ENCODE data around the gene GDI1.
"Not testable (repeated sequence)": the region's sequence is repeated elsewhere in the genome, so short reads cannot be mapped to it uniquely, and the experiment has no call there.

Gene GDI1

DNA sequence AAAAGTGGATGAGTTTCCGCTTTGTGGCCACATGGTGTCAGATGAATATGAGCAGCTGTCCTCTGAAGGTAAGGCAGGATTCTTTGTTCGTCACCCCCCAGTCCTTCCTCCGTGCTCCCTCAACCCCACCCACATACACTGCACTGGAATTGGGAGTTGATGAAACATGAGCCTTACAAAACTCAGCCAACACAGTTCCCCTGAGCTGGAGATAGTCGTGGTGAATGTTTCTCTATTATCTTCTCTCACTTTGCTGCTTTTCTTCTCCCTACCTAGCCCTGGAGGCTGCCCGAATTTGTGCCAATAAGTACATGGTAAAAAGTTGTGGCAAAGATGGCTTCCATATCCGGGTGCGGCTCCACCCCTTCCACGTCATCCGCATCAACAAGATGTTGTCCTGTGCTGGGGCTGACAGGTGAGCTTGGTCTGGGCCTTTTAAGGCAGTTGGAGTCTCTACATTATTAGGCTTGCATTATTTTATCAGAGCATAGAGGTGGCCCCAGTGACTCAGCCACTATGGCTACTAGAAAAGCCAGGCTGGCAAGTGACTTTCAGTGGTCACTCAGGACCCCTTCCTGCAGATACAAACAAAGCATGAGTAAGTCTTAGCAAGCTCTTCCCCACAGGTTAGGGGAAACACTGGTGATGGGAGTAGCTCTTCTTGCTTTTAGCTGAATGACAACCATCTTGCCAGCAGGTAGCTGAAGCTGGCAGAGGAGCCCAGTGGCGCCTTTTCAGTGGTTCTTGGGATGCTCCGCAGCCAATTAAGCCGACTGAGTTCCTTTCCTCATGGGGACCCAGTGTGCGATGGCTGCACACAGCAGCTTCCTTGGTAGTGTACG lies 37.2 kb upstream of the GDI1 start:
- no peak for DNase-seq (ENCODE audit: low spot score)

DNA sequence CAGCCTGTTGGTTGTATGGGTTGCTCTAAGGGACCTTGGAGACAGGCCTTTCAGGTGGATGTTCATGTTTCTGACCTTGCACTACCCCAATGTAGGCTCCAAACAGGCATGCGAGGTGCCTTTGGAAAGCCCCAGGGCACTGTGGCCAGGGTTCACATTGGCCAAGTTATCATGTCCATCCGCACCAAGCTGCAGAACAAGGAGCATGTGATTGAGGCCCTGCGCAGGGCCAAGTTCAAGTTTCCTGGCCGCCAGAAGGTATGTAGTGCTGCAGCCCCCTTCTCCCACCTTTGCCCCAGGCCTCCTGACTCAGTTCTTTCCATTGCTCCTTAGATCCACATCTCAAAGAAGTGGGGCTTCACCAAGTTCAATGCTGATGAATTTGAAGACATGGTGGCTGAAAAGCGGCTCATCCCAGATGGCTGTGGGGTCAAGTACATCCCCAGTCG lies 36.6 kb upstream of the GDI1 start:
- DNase-seq (ENCODE audit: low spot score) = not testable (repeated sequence)

More for the DNA sequence above, 37.2 kb upstream of the GDI1 start:
- TF ChIP-seq, protein P1, sequence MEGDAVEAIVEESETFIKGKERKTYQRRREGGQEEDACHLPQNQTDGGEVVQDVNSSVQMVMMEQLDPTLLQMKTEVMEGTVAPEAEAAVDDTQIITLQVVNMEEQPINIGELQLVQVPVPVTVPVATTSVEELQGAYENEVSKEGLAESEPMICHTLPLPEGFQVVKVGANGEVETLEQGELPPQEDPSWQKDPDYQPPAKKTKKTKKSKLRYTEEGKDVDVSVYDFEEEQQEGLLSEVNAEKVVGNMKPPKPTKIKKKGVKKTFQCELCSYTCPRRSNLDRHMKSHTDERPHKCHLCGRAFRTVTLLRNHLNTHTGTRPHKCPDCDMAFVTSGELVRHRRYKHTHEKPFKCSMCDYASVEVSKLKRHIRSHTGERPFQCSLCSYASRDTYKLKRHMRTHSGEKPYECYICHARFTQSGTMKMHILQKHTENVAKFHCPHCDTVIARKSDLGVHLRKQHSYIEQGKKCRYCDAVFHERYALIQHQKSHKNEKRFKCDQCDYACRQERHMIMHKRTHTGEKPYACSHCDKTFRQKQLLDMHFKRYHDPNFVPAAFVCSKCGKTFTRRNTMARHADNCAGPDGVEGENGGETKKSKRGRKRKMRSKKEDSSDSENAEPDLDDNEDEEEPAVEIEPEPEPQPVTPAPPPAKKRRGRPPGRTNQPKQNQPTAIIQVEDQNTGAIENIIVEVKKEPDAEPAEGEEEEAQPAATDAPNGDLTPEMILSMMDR (IDR thresholded peaks at IDR 0.05; ENCODE audit: extremely low read depth, missing control alignments) = no peak

DNA sequence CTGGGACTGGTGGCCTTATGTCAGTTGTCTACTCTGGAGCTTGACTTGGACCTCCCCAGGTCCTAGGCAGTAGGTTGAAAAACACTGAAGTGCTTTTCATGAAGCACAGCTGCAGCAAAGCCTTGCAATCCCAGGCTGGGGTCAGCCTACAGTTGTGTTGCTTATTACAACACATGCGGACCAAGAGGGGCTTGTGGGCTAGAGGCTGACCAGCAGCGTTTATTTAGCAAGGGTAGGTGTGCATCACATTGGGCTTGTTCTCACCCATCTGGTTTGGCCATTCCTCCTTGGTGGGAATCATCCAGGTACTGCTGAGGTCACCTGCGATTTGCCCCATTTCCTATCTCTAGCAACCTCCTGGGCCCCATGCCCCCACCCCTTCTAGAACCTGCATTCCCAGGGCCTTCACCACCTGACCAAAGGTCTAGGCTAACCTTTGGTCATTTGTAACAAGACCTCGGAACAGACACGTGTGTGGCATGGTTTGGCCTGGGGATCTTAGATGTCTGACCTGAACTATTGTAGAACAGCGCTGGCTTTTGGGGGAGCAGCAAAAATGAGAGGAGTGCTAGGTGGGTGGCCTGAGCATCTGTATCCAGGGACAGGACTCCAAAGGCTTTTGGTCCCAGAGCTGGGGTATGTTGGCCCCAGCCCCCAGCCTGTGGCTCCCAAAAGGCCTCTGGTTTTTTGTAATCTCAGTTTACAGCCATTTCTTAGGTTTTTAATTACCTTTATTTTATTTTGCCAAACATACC lies 35.7 kb upstream of the GDI1 start:
- TF ChIP-seq, protein P1 (IDR thresholded peaks at IDR 0.05; ENCODE audit: extremely low read depth, missing control alignments) = no peak
- DNase-seq (ENCODE audit: low spot score) = no peak

DNA sequence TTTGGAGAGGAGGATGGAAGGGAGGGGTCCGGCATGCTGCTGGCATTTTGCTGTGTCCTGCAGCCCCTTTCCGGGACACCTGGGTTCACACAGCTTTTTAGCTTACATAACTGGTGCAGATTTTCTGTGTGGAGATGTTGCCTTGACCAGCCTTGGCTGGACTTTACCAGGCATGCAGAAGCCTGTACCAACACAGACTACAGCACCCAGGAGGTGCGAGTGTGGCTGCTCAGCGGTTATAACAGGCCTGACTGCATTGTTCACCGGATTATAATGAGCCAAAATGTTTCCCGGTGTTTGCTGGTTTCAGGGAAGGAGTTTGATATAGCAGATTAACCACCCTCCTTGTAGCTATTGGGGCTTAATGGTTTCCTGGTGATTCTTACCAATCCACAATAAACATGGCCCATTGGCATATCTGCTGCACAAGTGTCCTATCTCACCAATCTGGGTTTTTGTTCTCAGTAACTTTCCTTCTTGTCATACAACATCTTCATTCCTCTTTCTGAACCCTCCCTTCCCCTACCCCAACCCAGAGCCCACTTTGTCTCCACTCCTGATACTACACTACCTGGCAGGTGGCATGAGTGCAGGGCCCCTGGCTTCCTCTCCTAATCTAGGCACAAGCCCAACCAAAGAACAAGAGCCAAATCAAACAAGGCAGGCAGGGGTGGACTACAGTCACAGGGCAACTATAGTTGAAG lies 34.9 kb upstream of the GDI1 start:
- DNase-seq (ENCODE audit: low spot score) = no peak
- TF ChIP-seq, protein P1 (IDR thresholded peaks at IDR 0.05; ENCODE audit: extremely low read depth, missing control alignments) = no peak

DNA sequence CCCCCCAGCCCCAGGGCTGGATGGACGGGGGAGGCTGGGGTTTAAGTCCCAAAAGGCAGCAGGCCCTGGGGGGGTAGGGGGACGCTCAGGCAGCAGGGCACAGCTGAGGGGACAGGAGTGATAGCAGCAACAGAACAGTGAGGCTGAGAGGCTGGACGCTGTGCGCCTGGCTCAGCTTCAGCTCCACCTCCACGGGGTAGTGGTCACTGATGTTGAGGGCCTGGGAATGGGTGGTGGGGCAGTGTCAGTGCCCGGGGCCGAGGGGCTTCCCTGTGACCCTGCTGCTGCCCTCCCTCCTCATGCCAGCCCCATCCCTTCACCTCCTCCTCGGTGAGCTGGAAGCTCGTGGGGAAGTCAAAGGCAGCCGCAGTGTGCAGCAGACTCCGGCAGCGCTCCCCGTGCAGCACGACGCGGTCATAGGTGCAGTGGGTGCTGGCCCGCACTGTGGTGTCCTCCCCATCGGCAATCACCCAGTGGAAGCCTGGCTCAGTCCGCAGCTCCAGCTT lies 34.3 kb upstream of the GDI1 start:
- TF ChIP-seq, protein P1 (IDR thresholded peaks at IDR 0.05; ENCODE audit: extremely low read depth, missing control alignments) = no peak
- no peak for DNase-seq (ENCODE audit: low spot score)

DNA sequence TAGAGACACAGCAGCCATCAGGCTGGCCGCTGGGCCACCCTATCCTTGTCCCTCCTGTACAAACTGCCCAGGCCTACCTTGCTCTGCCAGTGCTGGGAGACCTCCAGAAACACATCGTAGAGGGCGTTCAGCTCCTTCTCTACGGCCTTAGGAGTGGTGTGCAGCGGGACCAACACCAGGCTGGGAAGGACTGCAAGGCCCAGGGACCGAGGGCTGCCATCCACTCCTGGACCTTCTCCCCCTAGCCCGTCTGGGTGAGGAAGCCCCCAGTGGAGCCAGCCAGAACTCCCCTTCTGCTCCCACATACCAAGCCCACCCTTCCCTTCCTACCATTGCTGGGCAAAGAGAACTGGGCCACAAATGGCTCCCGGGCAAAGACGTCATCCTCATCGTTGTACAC lies 33.8 kb upstream of the GDI1 start:
- TF ChIP-seq, protein P1 (IDR thresholded peaks at IDR 0.05; ENCODE audit: extremely low read depth, missing control alignments) = no peak
- DNase-seq (ENCODE audit: low spot score) = no peak

DNA sequence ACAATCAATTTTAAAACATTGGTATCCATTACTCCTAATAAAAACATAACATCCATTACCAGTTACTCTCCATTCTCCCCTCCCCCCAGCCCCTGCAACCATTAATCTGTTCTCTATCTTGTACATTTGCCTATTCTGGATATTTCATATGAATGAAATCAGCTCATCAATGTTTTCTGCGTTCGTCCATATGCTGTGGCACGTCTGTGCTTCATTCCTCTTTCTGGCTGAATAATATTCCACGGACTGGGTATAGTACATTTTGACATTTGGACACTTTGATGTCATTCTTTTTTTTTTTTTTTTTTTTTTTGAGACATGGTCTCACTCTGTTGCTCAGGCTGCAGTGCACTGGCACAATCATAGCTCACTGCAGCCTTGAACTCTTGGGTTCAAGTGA lies 33.1 kb upstream of the GDI1 start:
- no peak for DNase-seq (ENCODE audit: low spot score)
- TF ChIP-seq, protein P1 (IDR thresholded peaks at IDR 0.05; ENCODE audit: extremely low read depth, missing control alignments) = no peak
